SK-N-SH (cell line): ENCODE measurements around the gene NCAPG. TPM values are rescaled to one million over a fixed set of nuclear protein-coding genes. Genes with fewer than 3 reads are reported as not detected.
"Not testable (repeated sequence)": the region's sequence is repeated elsewhere in the genome, so short reads cannot be mapped to it uniquely, and the experiment has no call there.

Experiments
- CTCF ChIA-PET: fragments of 300-600, 350-600 bp; formaldehyde crosslinking; extraction: SDS; loops from one replicate; lab custom pipeline; 2021; lab: Yijun Ruan, JAX
- POLR2A ChIA-PET: fragments of 350-600 bp; sonication (Branson Sonifier 250); formaldehyde crosslinking; extraction: SDS; loops from one replicate; lab custom pipeline; 2020; ENCODE audit warnings: antibody characterized with exemption, inconsistent platforms; lab: Yijun Ruan, JAX
- DNase-seq: peaks from one replicate; pipeline ENCODE4 v3.0.0; 2012
- H2AFZ ChIP-seq: fragments of 200-600 bp; sonication (generic); 2 replicates; pipeline ENCODE4 v1.8.1; 2016; ENCODE audit warnings: antibody characterized with exemption, mild to moderate bottlenecking, low read depth
- H3F3A ChIP-seq: fragments of 200-600 bp; sonication (generic); replicated peaks from 2 replicates; pipeline ENCODE3; 2016; ENCODE audit warnings: antibody characterized with exemption, mild to moderate bottlenecking; ENCODE audit not compliant: insufficient read depth
- H3K27ac ChIP-seq, 2 experiments: fragments of 200-500 bp in 1 of 2; fragments of 200-600 bp in 1 of 2; sonication (Bioruptor generic) in 1 of 2; sonication (generic), shearing (Covaris generic) in 1 of 2; 2 replicates each; pipeline versions ENCODE4 v1.5.1 to v1.6.1; 2014 to 2016; ENCODE audit warnings: low read depth in 2 of 2, inconsistent platforms in 1 of 2, low read length in 1 of 2, mild to moderate bottlenecking in 1 of 2, mixed read lengths in 1 of 2
- H3K27me3 ChIP-seq: fragments of 200-600 bp; sonication (generic), shearing (Covaris generic); 2 replicates; pipeline ENCODE4 v1.6.1; 2016; ENCODE audit warnings: mixed run types; ENCODE audit not compliant: insufficient read depth
- H3K36me3 ChIP-seq, 2 experiments: fragments of 200-500 bp in 1 of 2; fragments of 200-600 bp in 1 of 2; sonication (Bioruptor generic) in 1 of 2; sonication (generic) in 1 of 2; replicated peaks in 1 of 2; 2 replicates each; pipeline versions ENCODE3 to v1.5.1; 2014 to 2016; ENCODE audit warnings: low read length in 1 of 2, mild to moderate bottlenecking in 1 of 2; ENCODE audit not compliant: insufficient read depth in 2 of 2, control insufficient read depth in 1 of 2
- H3K4me1 ChIP-seq, 2 experiments: fragments of 200-500 bp in 1 of 2; fragments of 200-600 bp in 1 of 2; sonication (Bioruptor generic) in 1 of 2; sonication (generic), shearing (Covaris generic) in 1 of 2; 2 replicates each; pipeline versions ENCODE4 v1.5.1 to v1.6.1; 2014 to 2016; ENCODE audit warnings: low read depth in 1 of 2, low read length in 1 of 2, mixed run types in 1 of 2; ENCODE audit not compliant: insufficient read depth in 2 of 2, control insufficient read depth in 1 of 2
- H3K4me2 ChIP-seq: fragments of 200-600 bp; sonication (generic), shearing (Covaris generic); 2 replicates; pipeline ENCODE4 v1.6.1; 2017; ENCODE audit warnings: mixed run types
- H3K4me3 ChIP-seq, 2 experiments: fragments of 200-500 bp in 1 of 2; fragments of 200-600 bp in 1 of 2; sonication (Bioruptor generic) in 1 of 2; sonication (generic), shearing (Covaris generic) in 1 of 2; 2 replicates each; pipeline versions ENCODE4 v1.5.1 to v1.8.1; 2014 to 2016; ENCODE audit warnings: low read depth in 2 of 2, inconsistent platforms in 1 of 2, low read length in 1 of 2, mild to moderate bottlenecking in 1 of 2, mixed read lengths in 1 of 2, moderate library complexity in 1 of 2
- H3K79me2 ChIP-seq: fragments of 200-600 bp; sonication (generic); 2 replicates; pipeline ENCODE4 v1.8.1; 2017; ENCODE audit warnings: mild to moderate bottlenecking; ENCODE audit not compliant: insufficient read depth
- H3K9ac ChIP-seq: fragments of 200-600 bp; sonication (generic); 2 replicates; pipeline ENCODE4 v1.6.1; 2017; ENCODE audit warnings: mixed run types
- H3K9me2 ChIP-seq: fragments of 200-600 bp; sonication (generic); 2 replicates; pipeline ENCODE4 v1.6.1; 2017; ENCODE audit warnings: mixed run types
- H3K9me3 ChIP-seq: fragments of 200-600 bp; sonication (generic); 2 replicates; pipeline ENCODE4 v1.6.1; 2017; ENCODE audit warnings: mixed run types, mild to moderate bottlenecking, moderate library complexity
- H4K20me1 ChIP-seq: fragments of 200-600 bp; sonication (generic); 2 replicates; pipeline ENCODE4 v1.6.1; 2017; ENCODE audit warnings: mild to moderate bottlenecking, mixed run types; ENCODE audit not compliant: insufficient read depth
- CHD2 ChIP-seq: fragments of 150-350 bp; IDR thresholded peaks from 2 replicates; pipeline ENCODE4 v1.6.1; 2018; ENCODE audit warnings: low read length; ENCODE audit not compliant: partially characterized antibody
- EZH2phosphoT487 ChIP-seq: fragments of 200-600 bp; sonication (generic); IDR thresholded peaks from 2 replicates; pipeline ENCODE4 v1.6.1; 2017; ENCODE audit warnings: low read depth, mixed run types, mild to moderate bottlenecking, antibody characterized with exemption, moderate library complexity, borderline replicate concordance
- FOSL2 ChIP-seq: IDR thresholded peaks from 2 replicates; pipeline ENCODE4 v1.4.0; 2012; ENCODE audit warnings: low read depth, mild to moderate bottlenecking, moderate library complexity, borderline replicate concordance
- FOXM1 ChIP-seq: IDR thresholded peaks from 2 replicates; pipeline ENCODE4 v1.4.0; 2012; ENCODE audit warnings: low read depth, mild to moderate bottlenecking
- GABPA ChIP-seq: IDR thresholded peaks from 2 replicates; pipeline ENCODE4 v1.4.0; 2012; ENCODE audit warnings: low read depth, mild to moderate bottlenecking
- MAX ChIP-seq: IDR thresholded peaks from 2 replicates; pipeline ENCODE4 v1.4.0; 2012; ENCODE audit warnings: low read depth
- MXI1 ChIP-seq: IDR thresholded peaks from 2 replicates; pipeline ENCODE4 v1.6.1; 2012; ENCODE audit warnings: mild to moderate bottlenecking, low read depth, low read length, improper control_type of control experiment
- POLR2AphosphoS5 ChIP-seq: IDR thresholded peaks from 2 replicates; pipeline ENCODE4 v1.6.1; 2012; ENCODE audit warnings: low read depth, low read length
- RCOR1 ChIP-seq: fragments of 150-350 bp; IDR thresholded peaks from 2 replicates; pipeline ENCODE4 v1.6.1; 2017; ENCODE audit warnings: antibody characterized with exemption, low read length
- SIN3A ChIP-seq: IDR thresholded peaks from 2 replicates; pipeline ENCODE4 v1.6.1; 2012; ENCODE audit warnings: low read depth, mild to moderate bottlenecking, low read length, moderate library complexity, borderline replicate concordance
- SMC3 ChIP-seq: IDR thresholded peaks from 2 replicates; pipeline ENCODE4 v1.6.1; 2012; ENCODE audit warnings: low read depth, low read length, improper control_type of control experiment
- TAF1 ChIP-seq: IDR thresholded peaks from 2 replicates; pipeline ENCODE4 v1.6.1; 2012; ENCODE audit warnings: low read depth, mild to moderate bottlenecking, low read length, moderate library complexity, borderline replicate concordance
- YY1 ChIP-seq: IDR thresholded peaks from 2 replicates; pipeline ENCODE4 v1.4.0; 2012; ENCODE audit warnings: low read depth, mild to moderate bottlenecking
- WGBS: methylation state at CpG from one replicate; pipeline ENCODE4 v1.1.6; 2017; ENCODE audit warnings: low lambda C conversion rate; 5-methylcytosine and 5-hydroxymethylcytosine counted together
- polyA plus RNA-seq, 3 experiments: library from polyadenylated mRNA; depleted of rRNA; stranded (reverse); fragments of >200 nt; gene quantifications; 2 replicates each; pipeline ENCODE4 v1.2.3, GENCODE V29; 2012
- TF ChIP-seq, protein P1 (sequence below): IDR thresholded peaks from 2 replicates; pipeline ENCODE4 v1.4.0; 2012; ENCODE audit warnings: low read depth, borderline replicate concordance
- TF ChIP-seq, protein P2 (sequence below): IDR thresholded peaks from 2 replicates; pipeline ENCODE4 v1.4.0; 2012; ENCODE audit warnings: low read depth, borderline replicate concordance
- TF ChIP-seq, protein P3 (sequence below): fragments of 150-350 bp; IDR thresholded peaks from 2 replicates; pipeline ENCODE4 v1.6.1; 2016; ENCODE audit warnings: mild to moderate bottlenecking, low read depth, low read length
- TF ChIP-seq, protein P4 (sequence below): IDR thresholded peaks from 2 replicates; pipeline ENCODE4; 2012

The NCAPG gene
- polyA plus RNA-seq, 1 of the 3 experiments (the other 2 are of a cell fraction), result 4.8 TPM

GRCh38 chr4:17859793-17860406, 49.1 kb downstream of the NCAPG start:
- WGBS, result 92% methylated on average over 5 of the region's 5 CpGs
- DNase-seq, result no peak
- H3K4me1 ChIP-seq, result no peaks in the 10 kb centered on the region
- H3K9me2 ChIP-seq, result no peaks in the 10 kb centered on the region
- no peaks in the 10 kb centered on the region for H4K20me1 ChIP-seq
- no peak overlapping the region for H2AFZ ChIP-seq
- CTCF ChIA-PET, result interaction anchor here (1.1 kb wide), 1 partner anchor 22 kb away, joined by 3 read pairs; no protein-coding TSS in a partner anchor
- TF ChIP-seq RCOR1 (no peak), MXI1 (no peak)
- TF ChIP-seq, protein P1, sequence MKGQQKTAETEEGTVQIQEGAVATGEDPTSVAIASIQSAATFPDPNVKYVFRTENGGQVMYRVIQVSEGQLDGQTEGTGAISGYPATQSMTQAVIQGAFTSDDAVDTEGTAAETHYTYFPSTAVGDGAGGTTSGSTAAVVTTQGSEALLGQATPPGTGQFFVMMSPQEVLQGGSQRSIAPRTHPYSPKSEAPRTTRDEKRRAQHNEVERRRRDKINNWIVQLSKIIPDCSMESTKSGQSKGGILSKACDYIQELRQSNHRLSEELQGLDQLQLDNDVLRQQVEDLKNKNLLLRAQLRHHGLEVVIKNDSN, result no peak
- no peaks in the 10 kb centered on the region for H3K27me3 ChIP-seq
- H3K9ac ChIP-seq, result no peak overlapping the region
- H3K27ac ChIP-seq, result no peak overlapping the region
- POLR2A ChIA-PET, result no interaction called here
- H3F3A ChIP-seq, result no peaks in the 10 kb centered on the region
- no peaks in the 10 kb centered on the region for H3K9me3 ChIP-seq
- peaks cover 0 to 5% of the 10 kb centered on the region in 2 experiments for H3K36me3 ChIP-seq
- H3K4me2 ChIP-seq, result no peak overlapping the region
- no peak overlapping the region for H3K4me3 ChIP-seq
- no peaks in the 10 kb centered on the region for H3K79me2 ChIP-seq

DNA sequence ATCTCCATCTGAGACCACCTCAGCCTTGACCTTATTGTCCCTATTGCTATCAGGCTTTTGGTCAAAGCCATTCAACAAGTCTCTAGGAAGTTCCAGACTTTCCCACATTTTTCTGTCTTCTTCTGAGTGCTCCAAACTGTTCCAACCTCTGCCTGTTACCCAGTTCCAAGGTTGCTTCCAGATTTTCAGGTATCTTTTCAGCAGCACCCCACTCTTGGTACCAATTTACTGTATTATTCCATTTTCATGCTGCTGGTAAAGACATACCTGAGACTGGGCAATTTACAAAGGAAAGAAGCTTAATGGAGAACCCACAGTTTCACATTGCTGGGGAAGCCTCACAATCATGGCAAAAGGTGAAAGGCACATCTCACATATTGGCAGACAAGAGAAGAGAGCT, 51.1 kb downstream of the NCAPG start:
- H3K9me3 ChIP-seq, POLR2A ChIA-PET, H4K20me1 ChIP-seq, H3K4me3 ChIP-seq, H3K27ac ChIP-seq, H3K4me2 ChIP-seq, H3K4me1 ChIP-seq, H3K9me2 ChIP-seq, H3K36me3 ChIP-seq, H2AFZ ChIP-seq, DNase-seq, H3F3A ChIP-seq, H3K79me2 ChIP-seq, H3K27me3 ChIP-seq, H3K9ac ChIP-seq, CTCF ChIA-PET: not testable (repeated sequence)

DNA sequence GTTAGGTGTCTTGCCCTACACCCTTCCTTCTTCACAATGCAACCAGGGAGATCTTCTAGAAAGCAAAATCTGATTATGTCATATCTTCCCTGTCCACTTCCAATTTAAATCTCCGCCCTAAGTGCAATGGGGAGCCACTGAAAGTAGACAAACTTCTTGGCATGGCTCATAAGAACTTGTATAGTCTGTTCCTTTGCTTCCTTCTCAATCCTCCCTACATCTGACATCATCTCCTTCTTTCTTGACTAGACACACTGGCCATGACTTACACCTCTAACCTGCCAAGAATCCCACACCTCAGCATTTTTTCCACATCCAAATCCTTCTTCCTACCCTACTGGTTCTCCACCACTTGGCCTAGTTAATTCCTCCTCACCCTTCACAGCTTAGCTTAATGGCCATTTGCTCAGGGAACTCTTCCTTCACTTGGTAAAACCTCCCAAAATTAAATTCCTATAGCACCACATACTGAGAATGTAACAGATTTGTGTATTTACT, 55.1 kb downstream of the NCAPG start:
- WGBS, result 93% methylated on average over 1 of the region's 1 CpG
- no peak overlapping the region for H3K27ac ChIP-seq
- no peak overlapping the region for H3K4me3 ChIP-seq
- ChIA-PET POLR2A (no interaction called here), CTCF (no interaction called here)
- H3K36me3 ChIP-seq, result peaks cover 0 to 5% of the 10 kb centered on the region in 2 experiments
- no peak for DNase-seq
- no peaks in the 10 kb centered on the region for H3K79me2 ChIP-seq
- H3K4me1 ChIP-seq, result no peaks in the 10 kb centered on the region
- no peak overlapping the region for H2AFZ ChIP-seq
- no peaks in the 10 kb centered on the region for H3K9me3 ChIP-seq
- H3K27me3 ChIP-seq, result no peaks in the 10 kb centered on the region
- no peak overlapping the region for H3K4me2 ChIP-seq
- no peak overlapping the region for H3K9ac ChIP-seq
- H4K20me1 ChIP-seq, result no peaks in the 10 kb centered on the region
- no peaks in the 10 kb centered on the region for H3F3A ChIP-seq
- no peaks in the 10 kb centered on the region for H3K9me2 ChIP-seq
- TF ChIP-seq EZH2phosphoT487, result no peak
- TF ChIP-seq GABPA, result no peak
- TF ChIP-seq POLR2AphosphoS5, result no peak
- TF ChIP-seq TAF1, result no peak
- no peak for TF ChIP-seq FOSL2
- TF ChIP-seq FOXM1, result no peak
- TF ChIP-seq YY1, result no peak
- no peak for TF ChIP-seq MAX
- TF ChIP-seq, protein P2, sequence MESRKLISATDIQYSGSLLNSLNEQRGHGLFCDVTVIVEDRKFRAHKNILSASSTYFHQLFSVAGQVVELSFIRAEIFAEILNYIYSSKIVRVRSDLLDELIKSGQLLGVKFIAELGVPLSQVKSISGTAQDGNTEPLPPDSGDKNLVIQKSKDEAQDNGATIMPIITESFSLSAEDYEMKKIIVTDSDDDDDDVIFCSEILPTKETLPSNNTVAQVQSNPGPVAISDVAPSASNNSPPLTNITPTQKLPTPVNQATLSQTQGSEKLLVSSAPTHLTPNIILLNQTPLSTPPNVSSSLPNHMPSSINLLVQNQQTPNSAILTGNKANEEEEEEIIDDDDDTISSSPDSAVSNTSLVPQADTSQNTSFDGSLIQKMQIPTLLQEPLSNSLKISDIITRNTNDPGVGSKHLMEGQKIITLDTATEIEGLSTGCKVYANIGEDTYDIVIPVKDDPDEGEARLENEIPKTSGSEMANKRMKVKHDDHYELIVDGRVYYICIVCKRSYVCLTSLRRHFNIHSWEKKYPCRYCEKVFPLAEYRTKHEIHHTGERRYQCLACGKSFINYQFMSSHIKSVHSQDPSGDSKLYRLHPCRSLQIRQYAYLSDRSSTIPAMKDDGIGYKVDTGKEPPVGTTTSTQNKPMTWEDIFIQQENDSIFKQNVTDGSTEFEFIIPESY, result no peak
- TF ChIP-seq, protein P3, sequence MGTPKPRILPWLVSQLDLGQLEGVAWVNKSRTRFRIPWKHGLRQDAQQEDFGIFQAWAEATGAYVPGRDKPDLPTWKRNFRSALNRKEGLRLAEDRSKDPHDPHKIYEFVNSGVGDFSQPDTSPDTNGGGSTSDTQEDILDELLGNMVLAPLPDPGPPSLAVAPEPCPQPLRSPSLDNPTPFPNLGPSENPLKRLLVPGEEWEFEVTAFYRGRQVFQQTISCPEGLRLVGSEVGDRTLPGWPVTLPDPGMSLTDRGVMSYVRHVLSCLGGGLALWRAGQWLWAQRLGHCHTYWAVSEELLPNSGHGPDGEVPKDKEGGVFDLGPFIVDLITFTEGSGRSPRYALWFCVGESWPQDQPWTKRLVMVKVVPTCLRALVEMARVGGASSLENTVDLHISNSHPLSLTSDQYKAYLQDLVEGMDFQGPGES, result no peak
- no peak for TF ChIP-seq SMC3
- TF ChIP-seq RCOR1, result no peak
- TF ChIP-seq SIN3A, result no peak
- no peak for TF ChIP-seq CHD2
- TF ChIP-seq, protein P4, sequence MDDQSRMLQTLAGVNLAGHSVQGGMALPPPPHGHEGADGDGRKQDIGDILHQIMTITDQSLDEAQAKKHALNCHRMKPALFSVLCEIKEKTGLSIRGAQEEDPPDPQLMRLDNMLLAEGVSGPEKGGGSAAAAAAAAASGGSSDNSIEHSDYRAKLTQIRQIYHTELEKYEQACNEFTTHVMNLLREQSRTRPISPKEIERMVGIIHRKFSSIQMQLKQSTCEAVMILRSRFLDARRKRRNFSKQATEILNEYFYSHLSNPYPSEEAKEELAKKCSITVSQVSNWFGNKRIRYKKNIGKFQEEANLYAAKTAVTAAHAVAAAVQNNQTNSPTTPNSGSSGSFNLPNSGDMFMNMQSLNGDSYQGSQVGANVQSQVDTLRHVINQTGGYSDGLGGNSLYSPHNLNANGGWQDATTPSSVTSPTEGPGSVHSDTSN, result no peak
